Measurements from ENCODE around the gene UST. TPM values are rescaled to one million over a fixed set of nuclear protein-coding genes. Genes with fewer than 3 reads are reported as not detected.

The UST gene
- polyA plus RNA-seq, 1 donor (not counting 4 experiments of a cell fraction or from before 2014, with no cell fraction given), result 6.1 TPM

- FAIRE-seq, result no peak
- Histone ChIP-seq H3K27ac (ENCODE audit: control insufficient read depth, insufficient read depth, low read length) (no peak overlapping the region), H3K4me3 (ENCODE audit: control insufficient read depth in 2 of 3, extremely low read depth in 1 of 3, insufficient read depth in 2 of 3, low read depth in 1 of 3, low read length in 3 of 3) (no peak overlapping the region), H3K9me3 (ENCODE audit: control insufficient read depth, low read depth, low read length) (no peaks in the 10 kb centered on the region), H3K9me1 (ENCODE audit: control insufficient read depth, extremely low read depth, insufficient read depth, low read length) (no peaks in the 10 kb centered on the region), H3K36me3 (ENCODE audit: control insufficient read depth in 2 of 2, extremely low read depth in 1 of 2, insufficient read depth in 2 of 2, low read length in 2 of 2) (no peaks in the 10 kb centered on the region), H3K4me2 (ENCODE audit: control insufficient read depth, extremely low read depth, insufficient read depth, low read depth, low read length) (no peak overlapping the region), H3K79me2 (ENCODE audit: control insufficient read depth, insufficient read depth, low read length) (no peaks in the 10 kb centered on the region), H3K27me3 (ENCODE audit: control insufficient read depth, extremely low read depth, insufficient read depth, low read length) (no peaks in the 10 kb centered on the region), H2AFZ (ENCODE audit: control insufficient read depth, low read length) (no peak overlapping the region), H4K20me1 (ENCODE audit: control insufficient read depth, extremely low read depth, insufficient read depth, low read length) (no peaks in the 10 kb centered on the region), H3K4me1 (ENCODE audit: control insufficient read depth, extremely low read depth, insufficient read depth, low read length) (no peaks in the 10 kb centered on the region), H3K9ac (ENCODE audit: control insufficient read depth, extremely low read depth, insufficient read depth, low read length) (no peak overlapping the region)
- TF ChIP-seq EZH2 (IDR thresholded peaks at IDR 0.05; ENCODE audit: low read length), result no peak
- TF ChIP-seq CTCF (optimal IDR thresholded peaks at IDR 0.05 in 1 of 3, IDR thresholded peaks at IDR 0.05 in 1 of 3, conservative IDR thresholded peaks at IDR 0.05 in 1 of 3; ENCODE audit: extremely low read depth in 1 of 3, insufficient read depth in 2 of 3, low read length in 3 of 3), result no peak
- dilution Hi-C loops (cut with MboI; ENCODE audit: extremely low pct_ligation_motif_present, low sequenced_read_pairs), result no loop called here
- DNase-seq (ENCODE audit: low read depth, low spot score), result no peak
Observed at GRCh38 chr6:148985499-148985898, 238.7 kb downstream of the UST start.

GRCh38 chr6:148986608-148987007 is 239.8 kb downstream of the UST start:
- DNase-seq (ENCODE audit: low read depth, low spot score) (no peak), FAIRE-seq (no peak)
- Histone ChIP-seq H3K4me3 (ENCODE audit: control insufficient read depth in 2 of 3, extremely low read depth in 1 of 3, insufficient read depth in 2 of 3, low read depth in 1 of 3, low read length in 3 of 3) (no peak overlapping the region), H2AFZ (ENCODE audit: control insufficient read depth, low read length) (no peak overlapping the region), H3K9me1 (ENCODE audit: control insufficient read depth, extremely low read depth, insufficient read depth, low read length) (no peaks in the 10 kb centered on the region), H3K4me2 (ENCODE audit: control insufficient read depth, extremely low read depth, insufficient read depth, low read depth, low read length) (no peak overlapping the region), H3K9me3 (ENCODE audit: control insufficient read depth, low read depth, low read length) (no peaks in the 10 kb centered on the region), H3K27ac (ENCODE audit: control insufficient read depth, insufficient read depth, low read length) (no peak overlapping the region), H3K27me3 (ENCODE audit: control insufficient read depth, extremely low read depth, insufficient read depth, low read length) (no peaks in the 10 kb centered on the region), H4K20me1 (ENCODE audit: control insufficient read depth, extremely low read depth, insufficient read depth, low read length) (no peaks in the 10 kb centered on the region), H3K36me3 (ENCODE audit: control insufficient read depth in 2 of 2, extremely low read depth in 1 of 2, insufficient read depth in 2 of 2, low read length in 2 of 2) (no peaks in the 10 kb centered on the region), H3K79me2 (ENCODE audit: control insufficient read depth, insufficient read depth, low read length) (no peaks in the 10 kb centered on the region), H3K4me1 (ENCODE audit: control insufficient read depth, extremely low read depth, insufficient read depth, low read length) (no peaks in the 10 kb centered on the region), H3K9ac (ENCODE audit: control insufficient read depth, extremely low read depth, insufficient read depth, low read length) (no peak overlapping the region)
- dilution Hi-C loops (cut with MboI; ENCODE audit: extremely low pct_ligation_motif_present, low sequenced_read_pairs), result no loop called here
- no peak for TF ChIP-seq EZH2 (IDR thresholded peaks at IDR 0.05; ENCODE audit: low read length)

- DNase-seq (ENCODE audit: low read depth, low spot score) (no peak), FAIRE-seq (no peak)
- no peak overlapping the region for H2AFZ ChIP-seq (ENCODE audit: control insufficient read depth, low read length)
- no peak overlapping the region for H3K9ac ChIP-seq (ENCODE audit: control insufficient read depth, extremely low read depth, insufficient read depth, low read length)
- no peak for TF ChIP-seq CTCF (optimal IDR thresholded peaks at IDR 0.05 in 1 of 3, IDR thresholded peaks at IDR 0.05 in 1 of 3, conservative IDR thresholded peaks at IDR 0.05 in 1 of 3; ENCODE audit: extremely low read depth in 1 of 3, insufficient read depth in 2 of 3, low read length in 3 of 3)
- no peak for TF ChIP-seq EZH2 (IDR thresholded peaks at IDR 0.05; ENCODE audit: low read length)
- dilution Hi-C loops (cut with MboI; ENCODE audit: extremely low pct_ligation_motif_present, low sequenced_read_pairs), result no loop called here
- no peak overlapping the region for H3K4me3 ChIP-seq (ENCODE audit: control insufficient read depth in 2 of 3, extremely low read depth in 1 of 3, insufficient read depth in 2 of 3, low read depth in 1 of 3, low read length in 3 of 3)
- no peaks in the 10 kb centered on the region for H3K27me3 ChIP-seq (ENCODE audit: control insufficient read depth, extremely low read depth, insufficient read depth, low read length)
- H3K36me3 ChIP-seq (ENCODE audit: control insufficient read depth in 2 of 2, extremely low read depth in 1 of 2, insufficient read depth in 2 of 2, low read length in 2 of 2), result no peaks in the 10 kb centered on the region
- no peaks in the 10 kb centered on the region for H3K9me1 ChIP-seq (ENCODE audit: control insufficient read depth, extremely low read depth, insufficient read depth, low read length)
- H3K4me2 ChIP-seq (ENCODE audit: control insufficient read depth, extremely low read depth, insufficient read depth, low read depth, low read length), result no peak overlapping the region
- H4K20me1 ChIP-seq (ENCODE audit: control insufficient read depth, extremely low read depth, insufficient read depth, low read length), result no peaks in the 10 kb centered on the region
- H3K4me1 ChIP-seq (ENCODE audit: control insufficient read depth, extremely low read depth, insufficient read depth, low read length), result no peaks in the 10 kb centered on the region
- H3K9me3 ChIP-seq (ENCODE audit: control insufficient read depth, low read depth, low read length), result no peaks in the 10 kb centered on the region
- H3K79me2 ChIP-seq (ENCODE audit: control insufficient read depth, insufficient read depth, low read length), result no peaks in the 10 kb centered on the region
- no peak overlapping the region for H3K27ac ChIP-seq (ENCODE audit: control insufficient read depth, insufficient read depth, low read length)
Observed at GRCh38 chr6:148987982-148988381, 241.2 kb downstream of the UST start.
